HG03442 (cell line): ENCODE measurements around the gene EPN1.

Experiments
- ATAC-seq: cut with Tn5 transposase; IDR thresholded peaks from one replicate; pipeline ENCODE4 v1.9.1; 2021; ENCODE audit warnings: mild to moderate bottlenecking, moderate library complexity; ENCODE audit not compliant: unreplicated experiment

Gene EPN1

GRCh38 chr19:55660404-55660803, 14.6 kb upstream of the EPN1 start:
- no peak for ATAC-seq

GRCh38 chr19:55660991-55661390, 14.0 kb upstream of the EPN1 start:
- ATAC-seq = no peak

GRCh38 chr19:55661826-55662225, 13.2 kb upstream of the EPN1 start:
- no peak for ATAC-seq

- no peak for ATAC-seq
Observed at GRCh38 chr19:55663846-55664536, 11.0 kb upstream of the EPN1 start.

- no peak for ATAC-seq
Observed at GRCh38 chr19:55666343-55667005, 8.6 kb upstream of the EPN1 start.

GRCh38 chr19:55667006-55667381, 8.0 kb upstream of the EPN1 start:
- ATAC-seq = no peak

GRCh38 chr19:55667511-55667910, 7.5 kb upstream of the EPN1 start:
- no peak for ATAC-seq

- no peak for ATAC-seq
Observed at GRCh38 chr19:55667958-55668357, 7.1 kb upstream of the EPN1 start.

- ATAC-seq = no peak
Observed at GRCh38 chr19:55668603-55669348, 6.2 kb upstream of the EPN1 start.

- ATAC-seq = no peak
Observed at GRCh38 chr19:55669418-55670279, 5.4 kb upstream of the EPN1 start.

GRCh38 chr19:55670280-55671053, 4.6 kb upstream of the EPN1 start:
- no peak for ATAC-seq

- no peak for ATAC-seq
Observed at GRCh38 chr19:55671054-55671378, 4.0 kb upstream of the EPN1 start.

GRCh38 chr19:55672418-55672817, 2.6 kb upstream of the EPN1 start:
- no peak for ATAC-seq

GRCh38 chr19:55673465-55673864, 1.6 kb upstream of the EPN1 start:
- ATAC-seq = no peak

GRCh38 chr19:55673889-55674288, 1.1 kb upstream of the EPN1 start:
- no peak for ATAC-seq

GRCh38 chr19:55674459-55674840, 576 bp upstream of the EPN1 start:
- ATAC-seq = no peak

GRCh38 chr19:55675661-55676354, 782 bp downstream of the EPN1 start:
- ATAC-seq = no peak

- ATAC-seq = no peak
Observed at GRCh38 chr19:55676383-55676782, 1.4 kb downstream of the EPN1 start.

GRCh38 chr19:55676889-55677505, 2.0 kb downstream of the EPN1 start:
- no peak for ATAC-seq
